Measurements from ENCODE around the gene TIGD1. TPM values are rescaled to one million over a fixed set of nuclear protein-coding genes. Genes with fewer than 3 reads are reported as not detected.

The TIGD1 gene
- total RNA-seq, 2 donors from 2014 or later = 3.6 to 4.2 TPM

- H3K9me3 ChIP-seq = no peaks in the 10 kb centered on the region
- H3K4me1 ChIP-seq = peaks cover 2% of the 10 kb centered on the region
- no peak overlapping the region for H3K27ac ChIP-seq
- H3K27me3 ChIP-seq = no peaks in the 10 kb centered on the region
- H3K36me3 ChIP-seq (replicated peaks in 1 of 2; ENCODE audit: insufficient read depth in 1 of 2, low read depth in 2 of 2) = no peaks in the 10 kb centered on the region
- no peak for ATAC-seq
- H3K4me3 ChIP-seq = no peak overlapping the region
- 88 to 92% methylated on average over 18 to 20 of the region's 20 CpGs for WGBS, 2 donors
- TF ChIP-seq, protein P1, sequence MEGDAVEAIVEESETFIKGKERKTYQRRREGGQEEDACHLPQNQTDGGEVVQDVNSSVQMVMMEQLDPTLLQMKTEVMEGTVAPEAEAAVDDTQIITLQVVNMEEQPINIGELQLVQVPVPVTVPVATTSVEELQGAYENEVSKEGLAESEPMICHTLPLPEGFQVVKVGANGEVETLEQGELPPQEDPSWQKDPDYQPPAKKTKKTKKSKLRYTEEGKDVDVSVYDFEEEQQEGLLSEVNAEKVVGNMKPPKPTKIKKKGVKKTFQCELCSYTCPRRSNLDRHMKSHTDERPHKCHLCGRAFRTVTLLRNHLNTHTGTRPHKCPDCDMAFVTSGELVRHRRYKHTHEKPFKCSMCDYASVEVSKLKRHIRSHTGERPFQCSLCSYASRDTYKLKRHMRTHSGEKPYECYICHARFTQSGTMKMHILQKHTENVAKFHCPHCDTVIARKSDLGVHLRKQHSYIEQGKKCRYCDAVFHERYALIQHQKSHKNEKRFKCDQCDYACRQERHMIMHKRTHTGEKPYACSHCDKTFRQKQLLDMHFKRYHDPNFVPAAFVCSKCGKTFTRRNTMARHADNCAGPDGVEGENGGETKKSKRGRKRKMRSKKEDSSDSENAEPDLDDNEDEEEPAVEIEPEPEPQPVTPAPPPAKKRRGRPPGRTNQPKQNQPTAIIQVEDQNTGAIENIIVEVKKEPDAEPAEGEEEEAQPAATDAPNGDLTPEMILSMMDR (IDR thresholded peaks at IDR 0.05) = no peak
- no peak for TF ChIP-seq POLR2A (IDR thresholded peaks at IDR 0.05)
- intact Hi-C loops (cut with DNase I) = no loop called here
- no peak for DNase-seq
Observed at GRCh38 chr2:232542715-232543467, 7.5 kb downstream of the TIGD1 start.

DNA sequence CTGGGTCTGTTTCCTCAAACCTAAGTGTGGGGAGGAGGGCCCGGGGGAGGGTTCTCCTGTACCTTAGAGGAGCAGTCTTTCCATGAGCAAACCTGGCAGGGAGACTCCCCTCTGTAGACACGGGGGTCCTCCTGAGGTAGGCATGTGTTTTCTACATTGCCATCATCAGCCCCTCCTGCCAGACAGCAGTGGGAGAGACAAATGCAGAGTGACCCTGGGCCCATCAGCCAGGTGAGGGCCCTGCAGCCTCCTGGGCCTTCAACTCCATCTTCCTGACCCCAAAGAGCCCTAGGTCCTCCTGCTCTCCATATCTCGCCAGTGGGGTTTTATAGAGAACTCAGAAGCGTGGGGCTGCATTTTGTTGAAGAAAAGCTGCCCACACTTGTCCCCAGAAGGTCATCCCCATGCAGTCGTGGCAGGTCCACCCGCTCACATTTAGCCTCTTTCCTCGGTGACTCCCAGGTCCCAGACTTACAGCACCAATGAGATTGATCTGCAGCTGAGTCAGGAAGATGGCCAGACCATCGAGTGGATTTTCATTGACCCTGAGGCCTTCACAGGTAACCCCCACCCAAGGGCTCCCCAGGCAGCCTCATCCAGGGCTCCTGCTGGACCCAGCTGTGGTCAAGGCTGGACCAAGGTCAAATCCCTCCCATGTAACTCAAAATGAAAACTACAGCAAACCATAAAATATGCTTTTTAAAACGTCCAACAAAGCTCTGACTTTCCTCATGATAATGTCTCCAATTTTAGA, 8.2 kb downstream of the TIGD1 start:
- intact Hi-C loops (cut with DNase I) = no loop called here
- no peak for DNase-seq
- Histone ChIP-seq H3K36me3 (replicated peaks in 1 of 2; ENCODE audit: insufficient read depth in 1 of 2, low read depth in 2 of 2) (no peaks in the 10 kb centered on the region), H3K4me3 (no peak overlapping the region), H3K9me3 (no peaks in the 10 kb centered on the region), H3K4me1 (peaks cover 9% of the 10 kb centered on the region), H3K27me3 (no peaks in the 10 kb centered on the region), H3K27ac (no peak overlapping the region)
- no peak for ATAC-seq
- TF ChIP-seq POLR2A (IDR thresholded peaks at IDR 0.05) = no peak
- TF ChIP-seq, protein P1 (IDR thresholded peaks at IDR 0.05) = no peak
- WGBS, 2 donors = 46 to 54% methylated on average over 7 to 9 of the region's 9 CpGs

GRCh38 chr2:232541195-232541960, 9.0 kb downstream of the TIGD1 start:
- TF ChIP-seq POLR2A (IDR thresholded peaks at IDR 0.05) = no peak
- TF ChIP-seq, protein P1 (IDR thresholded peaks at IDR 0.05) = no peak
- no peak for DNase-seq
- no peak overlapping the region for H3K4me3 ChIP-seq

DNA sequence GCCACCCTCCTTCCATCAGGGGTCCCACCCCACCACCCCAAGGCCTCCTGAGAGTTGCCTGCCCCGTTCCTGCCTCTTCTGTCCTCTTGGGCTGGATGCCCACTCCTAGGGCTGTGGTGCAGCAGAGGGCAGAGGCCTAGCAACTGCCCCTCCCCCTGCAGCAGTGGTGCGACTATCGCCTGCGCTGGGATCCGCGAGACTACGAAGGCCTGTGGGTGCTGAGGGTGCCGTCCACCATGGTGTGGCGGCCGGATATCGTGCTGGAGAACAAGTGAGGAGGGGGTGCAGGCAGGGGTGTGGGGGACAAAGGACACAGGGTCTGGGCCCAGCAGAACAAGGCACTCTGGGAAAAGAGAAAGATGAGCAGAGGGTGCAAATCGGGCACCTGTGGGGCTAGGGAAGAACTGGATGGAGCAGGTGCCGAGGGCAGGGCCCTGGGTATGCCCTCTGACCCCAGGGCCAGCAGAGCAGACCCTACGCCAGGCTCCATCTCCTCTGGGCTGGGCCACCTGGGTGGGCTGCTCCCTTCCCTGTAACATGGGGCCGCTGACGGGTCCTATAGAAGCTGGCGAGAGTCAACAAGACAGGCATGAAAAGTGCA, 9.8 kb downstream of the TIGD1 start:
- ATAC-seq (no peak), DNase-seq (no peak)
- H3K4me3 ChIP-seq = no peak overlapping the region
- no peaks in the 10 kb centered on the region for H3K36me3 ChIP-seq (replicated peaks in 1 of 2; ENCODE audit: insufficient read depth in 1 of 2, low read depth in 2 of 2)
- H3K9me3 ChIP-seq = no peaks in the 10 kb centered on the region
- TF ChIP-seq, protein P1 (IDR thresholded peaks at IDR 0.05) = no peak
- no peak for TF ChIP-seq POLR2A (IDR thresholded peaks at IDR 0.05)
- peaks cover 10% of the 10 kb centered on the region for H3K4me1 ChIP-seq
- H3K27me3 ChIP-seq = no peaks in the 10 kb centered on the region
- intact Hi-C loops (cut with DNase I) = no loop called here
- WGBS, 2 donors = 73 to 75% methylated on average over 17 of the region's 17 CpGs
- H3K27ac ChIP-seq = no peak overlapping the region

More at GRCh38 chr2:232541195-232541960, 9.0 kb downstream of the TIGD1 start:
- no peaks in the 10 kb centered on the region for H3K9me3 ChIP-seq
- no peaks in the 10 kb centered on the region for H3K27me3 ChIP-seq
- intact Hi-C loops (cut with DNase I) = no loop called here
- WGBS, 2 donors = 68% methylated on average over 17 to 18 of the region's 19 CpGs
- no peak overlapping the region for H3K27ac ChIP-seq
- H3K4me1 ChIP-seq = peaks cover 10% of the 10 kb centered on the region
- no peak for ATAC-seq
- H3K36me3 ChIP-seq (replicated peaks in 1 of 2; ENCODE audit: insufficient read depth in 1 of 2, low read depth in 2 of 2) = no peaks in the 10 kb centered on the region

Data from body of pancreas (tissue), 4 donors.